Right kidney (tissue), 1 donor: ENCODE results near the gene PRKCE.

ENCODE experiments used
- DNase-seq: peaks from one replicate; pipeline ENCODE4 v3.0.0-alpha.2; 2016

PRKCE gene

DNA sequence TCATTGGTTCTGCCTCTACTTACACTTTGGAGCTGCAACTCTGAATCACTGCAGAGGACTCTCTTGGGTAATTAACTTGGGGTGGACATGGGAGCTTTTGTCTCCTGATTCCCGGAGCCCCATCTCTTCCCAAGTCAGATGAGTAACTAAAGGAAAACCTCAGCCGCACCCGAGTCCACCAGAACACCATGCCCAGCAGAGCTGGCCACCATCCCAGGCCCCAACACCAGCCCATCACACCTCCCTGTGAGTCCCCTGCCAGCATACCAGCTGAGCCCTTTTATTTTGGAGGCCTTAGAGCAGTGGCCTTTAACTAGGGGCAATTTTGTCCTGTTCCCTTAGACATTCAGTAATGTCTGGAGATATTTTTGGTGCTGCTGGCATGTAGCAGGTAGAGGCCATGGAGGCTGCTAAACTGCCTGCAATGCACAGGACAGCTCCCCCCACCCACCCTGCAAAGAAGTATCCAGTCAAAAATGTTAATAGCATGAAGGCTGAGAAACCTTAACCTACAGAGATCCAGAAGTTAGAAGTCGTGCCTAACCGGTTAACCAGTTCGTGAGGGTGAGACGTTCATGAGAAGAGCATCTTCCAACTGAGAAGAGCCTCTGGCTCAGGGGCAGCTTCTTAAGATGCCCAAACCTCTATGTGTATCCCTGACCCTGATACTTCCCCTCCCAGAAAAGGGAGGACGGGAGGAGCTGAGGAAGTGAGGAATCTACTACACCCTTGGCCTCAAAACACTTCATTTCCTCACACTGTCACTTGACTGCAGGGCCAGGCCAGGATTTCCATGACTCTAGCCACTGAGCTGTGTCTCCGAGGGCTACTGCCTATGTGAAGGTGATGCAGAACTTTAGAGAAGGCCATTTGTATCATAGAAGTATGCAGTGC lies 505.8 kb downstream of the PRKCE start:
- no peak for DNase-seq

GRCh38 chr2:46157966-46158310 lies 506.5 kb downstream of the PRKCE start:
- DNase-seq, result no peak

DNA sequence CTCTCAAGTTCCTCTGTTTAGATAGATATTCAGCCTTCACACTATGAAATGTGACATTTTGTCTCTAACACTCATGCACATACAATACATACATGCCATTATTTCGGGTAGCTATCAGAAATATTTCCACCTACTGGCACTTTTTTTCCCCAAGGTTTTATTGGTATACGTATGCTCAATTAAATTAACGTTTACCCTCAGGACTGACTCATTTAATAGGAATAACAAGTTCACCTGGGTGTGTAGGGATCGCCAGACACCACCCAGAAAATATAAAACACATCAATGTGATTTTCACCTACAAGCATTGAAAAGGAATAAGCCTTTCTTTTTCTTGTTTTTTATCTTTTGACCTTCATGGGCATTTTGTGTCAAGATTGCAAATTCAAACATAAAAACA lies 507.2 kb downstream of the PRKCE start:
- no peak for DNase-seq

- DNase-seq, result no peak
Measured at GRCh38 chr2:46160326-46160725, 508.9 kb downstream of the PRKCE start.

GRCh38 chr2:46161315-46161714 lies 509.8 kb downstream of the PRKCE start:
- no peak for DNase-seq

GRCh38 chr2:46161911-46162310 lies 510.4 kb downstream of the PRKCE start:
- DNase-seq, result no peak

- no peak for DNase-seq
Measured at GRCh38 chr2:46162329-46163097, 511.0 kb downstream of the PRKCE start.

GRCh38 chr2:46163098-46163430 lies 511.6 kb downstream of the PRKCE start:
- DNase-seq, result no peak

DNA sequence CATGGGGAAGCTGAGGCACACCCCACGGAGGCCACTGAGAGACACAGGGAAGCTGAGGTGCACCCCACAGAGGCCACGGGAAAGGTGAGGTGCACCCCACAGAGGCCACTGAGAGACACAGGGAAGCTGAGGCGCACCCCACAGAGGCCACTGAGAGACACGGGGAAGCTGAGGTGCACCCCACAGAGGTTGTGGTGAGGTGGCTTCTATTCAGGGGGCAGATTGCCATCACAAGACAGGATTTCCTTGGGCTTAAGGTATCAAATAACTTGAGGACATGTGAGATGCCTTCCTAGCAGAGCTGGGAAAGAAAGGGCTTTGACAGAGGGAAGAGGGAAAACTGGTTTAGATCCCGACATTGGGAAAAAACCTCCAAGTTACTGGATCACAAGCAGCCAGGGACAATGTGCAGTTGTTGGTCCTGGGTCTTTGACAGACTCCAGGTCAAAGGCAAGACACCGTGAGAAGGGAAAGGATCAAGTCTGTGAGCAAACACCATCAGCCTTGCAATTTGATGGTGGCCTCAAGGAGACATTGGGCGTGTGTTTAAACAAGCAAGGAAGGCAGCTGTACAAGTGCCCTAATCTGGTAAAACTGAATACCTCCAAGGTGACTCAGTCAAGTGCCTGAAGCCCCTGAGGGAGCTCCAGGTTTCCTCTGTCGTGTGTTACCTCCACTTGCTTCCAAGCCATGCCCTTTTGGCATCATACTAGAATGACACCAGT lies 512.5 kb downstream of the PRKCE start:
- no peak for DNase-seq

GRCh38 chr2:46164529-46165301 lies 513.2 kb downstream of the PRKCE start:
- DNase-seq, result no peak

- no peak for DNase-seq
Measured at GRCh38 chr2:46165916-46166315, 514.4 kb downstream of the PRKCE start.

GRCh38 chr2:46167406-46167805 lies 515.9 kb downstream of the PRKCE start:
- no peak for DNase-seq

- no peak for DNase-seq
Measured at GRCh38 chr2:46167924-46168323, 516.4 kb downstream of the PRKCE start.

GRCh38 chr2:46169467-46169866 lies 518.0 kb downstream of the PRKCE start:
- DNase-seq, result no peak

- no peak for DNase-seq
Measured at GRCh38 chr2:46170026-46170425, 518.6 kb downstream of the PRKCE start.

DNA sequence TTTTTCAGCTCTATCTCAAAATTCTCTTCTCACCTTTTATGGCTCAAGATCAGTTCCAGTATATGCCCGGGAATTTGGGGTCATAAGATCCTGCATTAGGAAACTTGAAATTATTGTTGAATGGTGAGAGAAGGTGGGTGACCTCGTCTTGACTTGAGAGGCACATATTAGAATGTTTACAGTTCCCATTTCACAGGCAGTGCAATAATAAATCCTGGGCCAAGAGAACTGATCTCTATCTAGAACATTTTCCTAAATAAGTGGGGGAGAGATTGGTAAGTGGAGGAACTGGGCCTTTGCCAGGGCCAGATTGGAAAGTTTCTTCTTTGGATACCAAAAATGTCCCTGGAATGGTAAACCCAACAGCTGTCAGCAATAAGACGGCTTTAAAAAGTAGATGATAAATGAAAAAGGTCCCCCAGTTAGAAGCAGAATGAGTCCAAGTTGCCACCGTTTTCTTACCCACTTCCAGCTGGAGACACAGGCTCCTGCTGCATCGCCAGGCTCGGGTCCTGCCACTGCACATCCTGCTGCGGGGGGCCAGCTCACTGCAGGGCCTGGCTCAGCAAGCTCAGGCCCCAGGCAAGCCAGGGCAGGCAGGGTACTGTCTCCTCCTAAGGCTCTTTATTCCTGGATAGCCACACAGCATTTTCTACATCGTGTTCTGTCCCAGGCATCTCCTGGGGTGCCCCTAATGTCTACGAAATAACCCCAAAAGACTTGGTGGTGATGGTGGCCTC lies 519.3 kb downstream of the PRKCE start:
- DNase-seq, result no peak

- DNase-seq, result no peak
Measured at GRCh38 chr2:46171411-46171953, 520.0 kb downstream of the PRKCE start.

- no peak for DNase-seq
Measured at GRCh38 chr2:46171996-46172546, 520.6 kb downstream of the PRKCE start.

DNA sequence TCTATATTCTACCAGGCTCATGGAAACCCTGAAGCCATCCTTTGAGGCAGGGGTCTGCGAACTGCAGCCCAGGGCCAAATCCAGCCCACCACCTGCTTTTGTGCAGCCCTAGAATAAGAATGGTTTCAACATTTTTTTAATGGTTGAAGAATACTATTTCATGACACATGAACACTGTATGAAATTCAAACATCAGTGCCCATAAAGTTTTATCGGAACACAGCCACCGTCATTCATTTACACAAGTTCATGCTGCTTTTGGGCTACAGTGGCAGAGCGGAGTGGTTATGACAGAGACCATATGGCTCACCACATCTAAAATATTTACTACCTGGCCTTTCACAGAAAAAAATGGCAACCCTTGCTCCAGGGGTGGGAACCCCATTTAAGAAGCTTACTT lies 521.6 kb downstream of the PRKCE start:
- DNase-seq, result no peak

DNA sequence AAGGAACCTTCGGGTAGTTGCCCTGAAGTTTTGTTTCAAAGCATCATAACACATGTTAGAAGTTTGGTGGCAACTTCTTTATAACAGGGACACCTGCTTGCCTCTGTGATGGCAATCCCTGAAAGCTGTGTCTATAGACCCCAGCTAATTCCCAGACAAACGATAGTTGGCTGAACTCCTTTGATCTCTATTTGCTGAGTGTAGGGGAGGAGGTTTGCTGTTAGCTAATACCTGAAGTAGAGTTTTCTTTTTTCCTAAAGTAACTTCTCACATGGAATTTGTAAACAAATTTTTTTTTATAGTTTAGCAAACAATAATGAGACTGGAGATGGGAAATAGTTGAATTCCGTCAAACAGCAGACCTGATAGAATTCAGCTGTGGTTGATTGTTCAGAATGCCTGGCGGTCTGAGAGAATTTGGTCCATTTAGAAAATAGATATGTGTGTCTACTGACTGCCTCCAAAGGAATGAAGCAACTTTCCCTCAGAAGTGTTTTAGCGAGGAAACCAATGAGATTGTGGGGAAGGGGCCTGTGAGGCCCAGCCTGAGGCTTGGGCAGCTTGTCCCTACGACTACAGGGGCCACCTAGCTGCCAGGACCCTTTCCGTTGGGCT lies 522.3 kb downstream of the PRKCE start:
- no peak for DNase-seq
